ENCODE data around the gene PRKCA. TPM values are rescaled to one million over a fixed set of nuclear protein-coding genes. Genes with fewer than 3 reads are reported as not detected.

The PRKCA gene
- total RNA-seq, 1 donor from 2014 or later = 80.1 TPM

DNA sequence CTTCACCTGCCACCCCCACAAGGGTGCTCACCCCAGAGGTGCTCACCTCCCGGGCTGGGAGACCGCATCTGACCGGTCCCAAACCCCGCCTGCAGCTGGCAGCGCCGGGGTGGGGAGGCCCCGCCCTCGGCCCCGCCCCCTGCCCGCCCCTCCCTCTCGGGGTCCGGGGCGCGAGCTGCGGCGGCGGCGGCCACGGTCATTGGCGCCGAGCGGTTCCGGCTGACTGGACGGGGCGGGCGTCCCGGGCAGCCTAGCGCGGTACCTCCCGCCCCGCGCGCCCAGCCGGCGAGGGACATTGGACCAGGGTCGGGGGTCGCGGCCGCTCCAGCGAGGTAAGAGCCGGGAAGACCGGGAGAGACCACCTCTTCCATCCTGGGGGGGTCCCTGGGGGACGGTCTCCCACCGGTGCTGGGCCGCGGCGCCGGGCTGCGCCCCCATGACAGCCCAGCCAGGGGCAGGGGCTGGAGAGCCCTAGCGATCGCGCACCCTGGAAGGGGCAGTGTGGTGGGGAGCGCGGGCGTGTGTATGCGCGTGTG is 532.6 kb downstream of the PRKCA start, which contains the start of gene CACNG5:
CACNG5 (plus strand) TSS at position 199 of the 536 bp plus-strand sequence. CDS start 42,216 bp downstream, outside the sequence.
- Mint-ChIP-seq H3K4me1 (ENCODE audit: unreplicated experiment) (peaks cover 2% of the 10 kb centered on the region), H3K36me3 (ENCODE audit: unreplicated experiment) (no peaks in the 10 kb centered on the region), H3K4me3 (ENCODE audit: unreplicated experiment) (no peak within 1 kb of the TSS), H3K27ac (ENCODE audit: unreplicated experiment) (no peak within 1 kb of the TSS), H3K27me3 (ENCODE audit: unreplicated experiment) (peaks cover 51% of the 10 kb centered on the region), H3K9me3 (ENCODE audit: unreplicated experiment) (no peaks in the 10 kb centered on the region)
- TF ChIP-seq, protein P1, sequence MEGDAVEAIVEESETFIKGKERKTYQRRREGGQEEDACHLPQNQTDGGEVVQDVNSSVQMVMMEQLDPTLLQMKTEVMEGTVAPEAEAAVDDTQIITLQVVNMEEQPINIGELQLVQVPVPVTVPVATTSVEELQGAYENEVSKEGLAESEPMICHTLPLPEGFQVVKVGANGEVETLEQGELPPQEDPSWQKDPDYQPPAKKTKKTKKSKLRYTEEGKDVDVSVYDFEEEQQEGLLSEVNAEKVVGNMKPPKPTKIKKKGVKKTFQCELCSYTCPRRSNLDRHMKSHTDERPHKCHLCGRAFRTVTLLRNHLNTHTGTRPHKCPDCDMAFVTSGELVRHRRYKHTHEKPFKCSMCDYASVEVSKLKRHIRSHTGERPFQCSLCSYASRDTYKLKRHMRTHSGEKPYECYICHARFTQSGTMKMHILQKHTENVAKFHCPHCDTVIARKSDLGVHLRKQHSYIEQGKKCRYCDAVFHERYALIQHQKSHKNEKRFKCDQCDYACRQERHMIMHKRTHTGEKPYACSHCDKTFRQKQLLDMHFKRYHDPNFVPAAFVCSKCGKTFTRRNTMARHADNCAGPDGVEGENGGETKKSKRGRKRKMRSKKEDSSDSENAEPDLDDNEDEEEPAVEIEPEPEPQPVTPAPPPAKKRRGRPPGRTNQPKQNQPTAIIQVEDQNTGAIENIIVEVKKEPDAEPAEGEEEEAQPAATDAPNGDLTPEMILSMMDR (IDR thresholded peaks at IDR 0.05) = no peak
- no peak for DNase-seq (ENCODE audit: extremely low spot score, unreplicated experiment)

DNA sequence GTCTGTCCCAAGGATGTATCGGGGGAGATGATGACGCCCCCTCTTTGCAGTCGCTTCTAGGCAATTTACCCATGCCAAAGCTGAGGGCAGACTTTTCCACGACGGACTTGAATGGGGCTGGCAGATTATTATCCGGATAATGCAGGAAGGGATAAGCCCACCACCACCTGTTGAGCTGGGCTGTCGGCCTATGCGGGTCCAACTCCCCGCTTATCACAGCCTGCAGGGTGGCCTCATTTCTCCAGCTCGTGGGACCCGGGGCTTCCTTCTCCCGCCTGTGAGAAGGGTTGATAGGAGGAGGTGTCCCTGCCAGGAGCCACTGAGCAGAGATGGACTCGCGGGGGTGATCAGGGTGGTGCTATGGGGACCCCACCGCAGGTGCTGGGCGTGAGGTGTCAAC is 533.1 kb downstream of the PRKCA start:
- Mint-ChIP-seq H3K27ac (ENCODE audit: unreplicated experiment) (no peak overlapping the region), H3K9me3 (ENCODE audit: unreplicated experiment) (no peaks in the 10 kb centered on the region), H3K27me3 (ENCODE audit: unreplicated experiment) (peaks cover 51% of the 10 kb centered on the region), H3K36me3 (ENCODE audit: unreplicated experiment) (no peaks in the 10 kb centered on the region), H3K4me1 (ENCODE audit: unreplicated experiment) (peaks cover 2% of the 10 kb centered on the region), H3K4me3 (ENCODE audit: unreplicated experiment) (no peak overlapping the region)
- TF ChIP-seq, protein P1 (IDR thresholded peaks at IDR 0.05) = no peak
- no peak for DNase-seq (ENCODE audit: extremely low spot score, unreplicated experiment)

DNA sequence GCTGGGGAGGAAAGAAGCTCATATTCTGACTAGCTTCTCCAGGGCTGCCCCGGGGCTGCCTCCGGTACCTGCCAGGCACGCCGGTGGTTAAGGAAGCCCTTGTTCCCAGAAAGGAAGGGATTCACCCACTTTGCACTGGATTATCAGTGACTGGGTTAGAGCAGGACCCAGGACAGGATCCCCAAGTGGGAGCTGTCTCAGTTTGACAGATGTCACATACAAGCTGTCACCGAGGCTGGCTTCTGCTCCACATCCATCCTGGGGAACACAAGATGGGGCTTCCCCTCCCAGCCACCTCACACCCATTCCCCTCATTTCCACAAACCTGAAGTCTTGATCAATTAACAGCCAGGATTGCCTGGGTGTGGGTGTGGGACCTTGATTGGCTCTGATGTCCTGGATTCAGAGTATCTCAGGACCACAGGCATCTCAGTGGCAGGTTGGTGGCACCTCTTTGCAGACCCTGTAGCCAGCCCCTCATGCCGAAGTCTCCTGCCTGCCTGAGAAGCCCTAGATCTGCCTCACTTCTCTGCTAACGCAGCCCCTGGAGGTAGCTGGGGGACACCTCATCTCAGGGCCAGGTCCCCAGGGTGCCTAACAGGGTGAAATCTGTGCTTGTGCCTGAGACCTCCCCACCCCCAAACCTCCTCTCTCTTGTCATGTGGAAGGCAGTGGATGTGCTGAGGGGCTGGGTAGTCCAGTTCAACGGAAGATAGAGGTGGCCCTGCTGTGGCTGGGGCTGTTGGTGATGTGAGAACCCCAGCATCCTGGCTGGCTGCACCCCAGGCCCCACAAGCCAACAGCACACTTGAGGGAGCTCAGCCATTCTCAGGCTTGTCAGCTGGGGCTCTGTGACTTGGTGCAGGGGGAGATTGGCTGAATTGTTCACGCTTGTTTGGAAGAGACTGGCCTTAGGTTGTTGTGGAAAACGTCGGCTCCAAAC is 533.9 kb downstream of the PRKCA start:
- no peak overlapping the region for H3K27ac Mint-ChIP-seq (ENCODE audit: unreplicated experiment)
- no peak overlapping the region for H3K4me3 Mint-ChIP-seq (ENCODE audit: unreplicated experiment)
- no peaks in the 10 kb centered on the region for H3K9me3 Mint-ChIP-seq (ENCODE audit: unreplicated experiment)
- no peak for DNase-seq (ENCODE audit: extremely low spot score, unreplicated experiment)
- peaks cover 2% of the 10 kb centered on the region for H3K4me1 Mint-ChIP-seq (ENCODE audit: unreplicated experiment)
- TF ChIP-seq, protein P1 (IDR thresholded peaks at IDR 0.05) = no peak
- H3K36me3 Mint-ChIP-seq (ENCODE audit: unreplicated experiment) = no peaks in the 10 kb centered on the region
- H3K27me3 Mint-ChIP-seq (ENCODE audit: unreplicated experiment) = peaks cover 57% of the 10 kb centered on the region

DNA sequence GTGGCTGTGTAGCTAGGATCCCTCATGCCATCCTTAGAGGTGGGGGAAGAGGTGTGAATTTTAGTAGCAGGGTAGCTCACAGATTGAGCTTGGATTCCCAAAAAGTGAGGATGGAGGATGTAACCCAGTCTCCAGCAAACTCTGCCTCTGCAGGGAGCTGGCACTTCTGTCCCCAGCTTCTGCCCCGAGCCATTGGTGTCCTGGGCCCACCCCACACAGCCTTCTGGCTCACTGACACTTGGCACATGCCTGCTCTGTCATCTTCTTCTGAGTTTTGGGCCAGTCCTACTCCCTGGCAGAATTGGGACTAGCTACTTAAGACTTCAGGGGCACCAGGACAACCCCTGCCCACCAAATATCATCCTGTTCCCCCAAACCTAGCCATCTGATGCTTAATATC is 534.8 kb downstream of the PRKCA start:
- Mint-ChIP-seq H3K4me3 (ENCODE audit: unreplicated experiment) (no peak overlapping the region), H3K4me1 (ENCODE audit: unreplicated experiment) (peaks cover 2% of the 10 kb centered on the region), H3K27me3 (ENCODE audit: unreplicated experiment) (peaks cover 56% of the 10 kb centered on the region), H3K27ac (ENCODE audit: unreplicated experiment) (no peak overlapping the region), H3K9me3 (ENCODE audit: unreplicated experiment) (no peaks in the 10 kb centered on the region), H3K36me3 (ENCODE audit: unreplicated experiment) (no peaks in the 10 kb centered on the region)
- no peak for DNase-seq (ENCODE audit: extremely low spot score, unreplicated experiment)
- TF ChIP-seq, protein P1 (IDR thresholded peaks at IDR 0.05) = no peak

All from osteocyte (in vitro differentiated cells).